HG03439 (cell line): ENCODE results near the gene SPDYE4.
"Not testable (repeated sequence)": the region's sequence is repeated elsewhere in the genome, so short reads cannot be mapped to it uniquely, and the experiment has no call there.

ENCODE experiments used
- ATAC-seq: cut with Tn5 transposase; IDR thresholded peaks from one replicate; pipeline ENCODE4 v1.9.1; 2021; ENCODE audit warnings: mild to moderate bottlenecking, moderate library complexity; ENCODE audit not compliant: unreplicated experiment

The SPDYE4 gene, protein sequence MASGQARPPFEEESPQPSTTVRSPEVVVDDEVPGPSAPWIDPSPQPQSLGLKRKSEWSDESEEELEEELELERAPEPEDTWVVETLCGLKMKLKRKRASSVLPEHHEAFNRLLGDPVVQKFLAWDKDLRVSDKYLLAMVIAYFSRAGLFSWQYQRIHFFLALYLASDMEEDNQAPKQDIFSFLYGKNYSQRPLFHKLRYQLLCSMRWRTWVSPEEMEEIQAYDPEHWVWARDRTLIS

DNA sequence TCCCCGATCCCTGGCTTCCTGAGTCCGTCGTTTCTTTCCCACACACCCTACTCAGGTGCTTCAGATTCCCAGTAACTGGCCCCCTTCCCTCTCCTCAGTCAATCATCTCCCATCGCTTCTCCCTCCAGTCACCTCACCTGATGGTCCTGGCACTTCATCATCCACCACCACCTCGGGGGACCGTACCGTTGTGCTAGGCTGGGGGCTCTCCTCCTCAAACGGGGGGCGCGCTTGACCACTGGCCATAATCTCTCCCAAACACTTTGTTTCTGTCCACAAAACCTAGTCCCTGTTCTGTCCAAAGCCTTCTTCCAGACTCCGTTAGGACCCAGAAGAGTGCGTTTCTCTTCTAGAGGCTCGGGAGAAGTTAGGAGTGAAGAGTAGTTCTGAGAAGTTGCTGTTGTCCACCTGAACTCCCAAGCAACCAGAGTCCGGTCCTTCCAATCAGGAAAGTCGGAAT, at the start of gene SPDYE4:
Gene SPDYE4 (minus strand): TSS at position 410 of the 460 bp plus-strand sequence. CDS start 164 bp downstream, at position 246.
- ATAC-seq, result no peak

DNA sequence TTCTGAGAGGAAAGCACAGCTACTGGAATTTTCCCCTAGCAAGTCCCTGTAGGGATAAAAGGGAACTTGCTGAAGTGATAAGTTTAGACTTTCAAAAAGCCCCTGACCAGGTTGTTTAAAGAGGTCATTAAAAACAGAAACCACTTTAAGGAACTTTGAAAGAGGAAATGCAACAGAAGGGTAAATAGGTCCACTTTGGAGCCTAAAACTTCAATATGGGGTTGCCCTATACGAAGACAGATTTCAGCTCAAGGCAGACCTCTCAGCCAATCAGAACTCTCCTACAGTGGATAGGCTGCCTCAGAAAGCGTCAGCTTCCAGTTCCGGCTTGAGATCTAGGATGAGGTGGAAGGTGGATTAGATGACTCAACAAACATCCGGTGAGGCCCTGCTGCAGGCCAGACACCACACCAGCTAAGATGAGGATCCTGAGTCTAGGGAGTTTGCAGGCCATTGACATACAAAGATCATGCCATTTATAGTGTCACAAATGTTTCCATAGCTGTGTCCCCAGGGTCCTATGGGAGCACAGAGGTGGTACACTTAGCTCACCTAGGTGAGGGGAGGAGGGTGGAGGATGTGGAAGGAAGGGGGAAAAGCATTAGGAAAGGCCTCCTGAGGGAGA, 48.7 kb upstream of the SPDYE4 start:
- peak; percentile 88 for ATAC-seq

DNA sequence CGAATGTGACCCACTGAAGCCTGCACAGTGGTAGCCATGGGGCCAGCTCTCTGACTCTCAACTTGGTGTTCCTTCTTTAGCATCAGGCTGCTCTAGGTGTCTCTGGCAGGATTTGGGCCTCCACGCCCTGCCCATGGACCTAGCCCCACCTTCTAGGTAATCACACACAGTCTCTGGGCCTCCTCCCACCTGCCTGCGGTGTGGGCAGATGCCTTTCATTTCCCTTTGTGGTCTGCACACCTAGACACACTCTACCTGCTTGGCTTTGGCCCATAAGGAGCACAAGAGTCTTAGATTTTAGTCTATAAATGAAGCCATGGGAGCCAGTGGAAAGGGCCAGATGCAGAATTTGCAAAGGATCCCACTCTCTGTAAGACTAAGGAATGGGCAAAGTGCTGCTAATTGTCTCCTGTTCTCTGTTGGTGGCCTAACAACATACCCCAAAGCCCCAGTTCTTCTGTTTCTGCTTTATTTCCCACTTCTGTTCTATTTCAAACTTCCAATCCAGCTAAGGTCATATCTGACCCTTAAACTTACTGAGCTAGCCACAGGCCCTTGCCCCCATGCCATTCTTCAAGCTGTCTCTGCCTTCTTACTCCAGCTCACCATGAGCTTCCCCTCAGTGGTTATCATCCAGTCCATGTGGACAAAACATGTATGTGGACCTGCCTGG, 48.0 kb upstream of the SPDYE4 start:
- ATAC-seq, result no peak

DNA sequence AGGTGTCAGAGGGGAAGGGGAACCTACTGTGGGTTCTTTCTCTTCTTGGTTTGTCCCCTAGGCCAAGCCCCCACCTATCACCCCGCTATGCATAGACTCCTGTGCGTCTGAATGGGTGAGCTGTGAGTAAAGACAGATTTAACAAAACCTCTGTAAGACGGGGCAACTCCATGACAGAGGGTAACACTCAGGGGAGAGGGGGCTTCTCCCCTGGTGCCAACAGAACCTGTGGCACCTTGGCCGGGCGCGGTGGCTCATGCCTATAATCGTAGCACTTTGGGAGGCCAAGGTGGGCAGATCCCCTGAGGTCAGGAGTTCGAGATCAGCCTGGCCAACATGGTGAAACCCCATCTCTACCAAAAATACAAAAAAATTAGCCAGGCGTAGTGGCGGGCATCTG, 47.0 kb upstream of the SPDYE4 start:
- ATAC-seq, result not testable (repeated sequence)

DNA sequence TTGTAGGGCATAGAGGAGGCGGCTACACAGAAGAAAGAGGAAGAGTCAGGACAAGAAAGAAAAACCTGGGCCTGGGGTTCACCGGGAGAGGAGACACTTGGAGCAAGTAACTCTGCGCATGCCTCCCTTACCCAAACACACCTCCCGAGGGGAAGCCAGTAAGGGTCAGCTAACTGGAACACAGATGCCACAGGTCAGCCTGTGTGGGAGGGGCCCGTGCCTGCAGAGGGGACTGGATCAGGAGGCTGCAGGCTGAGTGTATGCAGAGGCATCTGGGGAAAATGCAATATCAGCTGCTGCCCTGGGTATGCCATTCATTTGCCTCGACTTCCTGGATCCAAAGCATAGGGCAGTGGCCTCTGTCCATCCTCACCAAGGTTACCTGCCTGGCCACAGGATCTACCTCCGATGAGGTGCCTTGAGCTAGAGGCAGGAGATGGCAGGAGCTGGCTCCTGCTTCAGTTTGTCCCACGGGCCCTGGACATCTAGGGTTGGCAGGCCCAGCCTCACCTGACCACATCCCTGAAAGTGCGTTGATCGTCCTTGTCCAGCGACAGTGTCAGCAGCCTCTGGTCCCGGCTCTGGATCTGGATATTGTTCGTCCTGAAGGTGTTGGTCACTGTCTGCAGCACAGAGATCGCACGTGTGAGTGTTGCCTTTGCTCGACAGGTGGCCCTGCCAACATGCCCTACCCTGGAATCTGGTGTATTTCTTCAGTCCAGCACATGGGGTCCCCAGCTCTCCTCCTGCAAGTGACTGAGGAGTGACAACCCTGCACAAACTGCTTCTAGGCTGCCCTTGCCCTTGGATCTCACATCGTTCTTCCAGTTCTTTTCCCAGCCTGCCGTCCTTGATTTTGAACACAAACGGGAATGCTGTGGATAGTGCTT, 45.4 kb upstream of the SPDYE4 start:
- ATAC-seq, result no peak

DNA sequence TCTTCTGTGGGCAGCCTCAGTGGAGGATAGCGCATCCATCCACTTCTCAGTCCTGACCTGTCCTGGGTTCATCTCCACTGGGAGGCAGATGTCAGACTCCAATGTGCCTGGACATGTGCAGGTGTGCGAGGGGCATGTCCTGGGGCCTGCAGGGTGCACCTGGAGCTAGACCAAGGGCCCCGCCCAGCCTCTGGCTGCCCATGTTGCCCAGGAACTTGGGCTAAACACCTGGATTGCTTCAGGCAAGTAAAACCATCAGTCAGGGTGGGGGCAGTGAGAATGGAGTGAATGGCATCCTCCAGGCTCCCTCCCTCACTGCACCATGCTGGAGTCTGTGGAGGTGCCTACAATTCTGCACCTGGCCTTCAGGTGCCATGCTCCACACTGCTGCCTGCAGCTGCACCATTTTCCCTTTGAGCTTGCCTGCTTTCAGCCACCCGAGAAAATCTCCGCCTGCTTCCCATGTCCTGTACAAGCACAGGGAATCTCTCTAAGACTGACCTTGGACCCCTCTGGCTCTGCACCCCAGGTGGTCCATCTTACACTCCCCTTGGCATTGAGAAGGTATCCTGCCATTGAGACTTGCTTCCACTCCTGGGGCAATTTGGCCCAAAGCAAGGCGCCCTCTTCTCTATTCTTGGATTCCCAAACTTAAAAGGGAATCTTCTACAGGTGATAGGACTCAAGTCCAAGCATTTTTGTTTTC, 42.9 kb upstream of the SPDYE4 start:
- no peak for ATAC-seq

DNA sequence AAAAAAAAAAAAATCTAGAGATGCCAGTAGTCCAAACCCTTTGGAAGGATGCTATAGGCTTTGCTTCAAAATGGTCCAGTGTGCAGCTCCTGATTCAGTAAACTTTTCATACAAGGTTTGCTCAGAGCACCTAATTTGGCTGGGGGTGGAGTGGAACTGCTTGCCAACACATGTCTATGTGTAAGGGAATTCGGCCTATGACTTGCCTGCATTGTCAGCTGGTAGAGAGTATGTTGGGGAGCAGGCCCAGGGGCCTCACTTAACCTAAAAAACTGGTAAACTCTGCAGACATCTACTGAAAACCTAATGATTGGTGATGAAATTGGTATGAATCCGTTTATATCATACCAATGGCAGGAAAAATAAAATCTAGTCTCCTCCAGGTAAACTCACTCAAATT, 42.3 kb upstream of the SPDYE4 start:
- ATAC-seq, result no peak

DNA sequence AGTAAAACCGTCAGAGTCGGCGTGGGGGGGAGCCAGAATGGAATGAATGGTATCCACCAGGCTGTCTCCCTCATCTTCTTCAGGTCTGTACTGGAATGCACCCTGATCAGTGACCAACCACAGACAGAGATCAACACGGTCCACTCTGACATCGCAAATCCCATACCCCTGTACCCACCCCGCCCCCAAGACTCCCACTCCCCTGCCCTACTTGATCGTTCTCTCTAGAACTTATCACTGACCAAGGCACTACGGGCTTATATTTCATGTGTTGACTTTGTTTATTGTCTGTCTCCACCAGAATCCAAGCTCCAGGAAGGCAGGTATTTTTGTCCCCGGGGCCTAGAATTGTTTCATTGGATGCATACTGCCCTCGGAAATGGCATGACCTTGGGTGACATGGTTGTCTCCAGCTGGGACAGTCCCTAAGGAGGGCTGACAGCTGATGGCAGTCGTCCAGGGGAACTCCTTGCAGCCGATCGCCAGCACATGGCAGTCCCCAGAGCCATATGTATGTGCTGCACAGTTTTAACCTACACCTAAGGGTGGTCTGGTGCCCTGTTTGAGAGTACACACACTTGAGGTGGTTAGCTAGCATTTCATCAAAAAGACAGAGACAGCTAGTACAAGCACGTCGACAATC, 41.3 kb upstream of the SPDYE4 start:
- ATAC-seq, result no peak

DNA sequence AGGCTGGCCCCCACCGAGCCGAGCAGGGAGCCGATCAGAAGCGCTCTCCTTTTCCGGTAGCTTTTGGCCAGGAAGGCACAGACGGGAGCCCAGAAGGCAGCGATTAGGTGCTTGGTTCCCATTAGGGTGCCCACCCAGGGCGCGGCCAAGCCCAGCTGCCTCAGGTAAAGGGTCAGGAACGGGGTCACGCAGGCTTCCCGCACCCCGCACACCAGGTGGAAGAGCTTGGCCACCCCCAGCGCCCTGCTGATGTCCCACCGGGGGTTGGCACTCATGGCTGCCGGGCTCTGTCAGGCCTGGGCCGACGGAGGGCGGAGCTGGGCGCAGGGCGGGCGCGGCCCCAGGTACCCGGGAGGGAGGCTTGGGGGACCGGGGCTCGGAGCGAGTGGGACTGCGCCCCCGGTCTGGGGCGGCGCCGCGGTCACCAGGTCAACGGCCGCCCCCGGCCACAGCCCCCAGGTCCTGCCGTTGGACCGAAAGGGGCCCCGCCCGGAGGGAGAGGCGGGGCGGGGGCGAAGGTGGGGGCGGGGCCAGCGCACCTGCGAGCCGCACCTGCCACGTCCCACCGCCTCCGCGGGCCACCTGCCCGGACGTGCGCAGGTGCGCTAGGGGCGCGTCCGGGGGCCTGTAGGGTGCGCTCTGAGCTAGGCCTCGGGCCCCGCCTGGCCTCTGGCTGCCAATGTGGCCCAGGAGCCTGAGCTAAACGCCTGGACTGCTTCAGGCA, 40.7 kb upstream of the SPDYE4 start, which contains the start of gene MFSD6L:
Gene MFSD6L (minus strand): TSS at position 520 of the 724 bp plus-strand sequence. CDS start 245 bp downstream, at position 275.
- no peak for ATAC-seq

DNA sequence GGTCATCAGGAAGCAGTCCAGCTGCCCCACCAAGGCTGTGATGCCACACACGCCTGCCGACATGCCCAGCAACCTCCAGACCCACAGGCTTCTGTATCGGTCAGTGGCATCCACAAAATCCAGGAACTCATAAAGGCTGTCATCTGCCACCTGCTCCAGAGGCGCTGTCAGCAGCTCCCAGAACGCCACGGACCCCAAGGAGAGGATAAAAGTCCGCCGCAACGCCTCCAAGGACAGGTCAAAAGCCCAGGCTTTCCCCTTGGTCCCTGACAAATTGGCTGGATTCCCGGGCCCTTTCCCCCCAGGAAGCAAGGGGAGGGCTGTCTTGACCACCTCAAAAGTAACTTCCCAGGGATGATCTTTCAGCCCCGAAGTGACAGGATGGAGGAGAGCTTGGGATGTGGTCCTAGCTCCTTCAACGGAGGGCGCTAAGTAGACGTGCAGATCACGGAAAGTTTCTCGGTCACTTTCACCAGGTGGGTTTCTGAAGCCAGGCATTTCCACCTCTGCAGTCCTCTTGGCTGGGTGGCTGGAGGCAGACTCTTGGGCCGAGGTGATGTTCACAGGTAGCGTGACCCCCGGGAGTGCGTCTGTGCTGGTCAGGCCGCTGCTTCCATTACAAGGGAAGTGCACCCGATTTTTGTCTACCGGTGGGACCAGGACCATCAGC, 40.0 kb upstream of the SPDYE4 start:
- no peak for ATAC-seq

DNA sequence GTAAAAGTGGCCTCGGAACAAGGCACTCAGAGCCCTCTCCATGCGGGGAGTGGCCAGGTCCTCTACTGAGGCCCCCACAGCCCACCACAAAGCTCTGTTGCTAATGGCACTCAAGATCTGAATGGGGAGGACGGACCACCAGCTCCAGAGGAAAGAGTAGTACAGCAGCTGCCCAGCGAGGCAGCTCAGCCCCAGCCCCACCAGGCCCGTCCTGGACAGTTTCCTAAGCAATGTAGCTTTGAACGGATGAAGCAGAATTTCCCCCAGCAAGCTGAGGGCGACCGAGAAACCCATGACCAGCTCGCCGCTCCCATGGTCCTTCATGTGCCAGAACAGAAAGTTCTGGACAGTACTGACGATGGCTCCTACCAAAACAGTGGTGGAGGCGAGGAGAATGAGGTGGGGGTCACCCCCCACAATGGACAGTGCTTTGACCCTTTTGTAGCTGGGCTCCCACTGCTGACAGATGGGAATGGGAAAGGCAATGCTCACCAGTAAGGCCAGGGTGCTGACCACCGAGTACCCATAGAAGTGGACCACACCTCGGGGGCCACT, 39.4 kb upstream of the SPDYE4 start:
- no peak for ATAC-seq

DNA sequence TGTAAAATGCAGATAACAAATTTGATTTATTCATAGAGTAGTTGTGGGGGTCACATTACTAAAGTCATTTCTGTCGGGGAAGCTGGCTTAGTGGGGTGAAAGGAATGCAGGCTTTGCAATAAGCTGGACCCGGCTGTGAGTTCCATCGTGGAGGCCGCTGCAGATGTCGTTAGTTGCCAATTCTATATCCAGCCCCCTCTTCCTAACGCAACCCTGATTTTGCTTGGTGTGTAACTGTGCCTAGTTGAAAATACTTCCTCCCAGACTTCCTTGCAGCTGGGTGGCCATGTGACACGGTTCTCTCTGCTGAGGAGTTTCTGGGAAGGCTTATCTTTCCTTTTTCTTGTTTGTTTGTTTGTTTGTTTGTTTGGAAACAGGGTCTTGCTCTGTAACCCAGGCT, 36.3 kb upstream of the SPDYE4 start:
- no peak for ATAC-seq

DNA sequence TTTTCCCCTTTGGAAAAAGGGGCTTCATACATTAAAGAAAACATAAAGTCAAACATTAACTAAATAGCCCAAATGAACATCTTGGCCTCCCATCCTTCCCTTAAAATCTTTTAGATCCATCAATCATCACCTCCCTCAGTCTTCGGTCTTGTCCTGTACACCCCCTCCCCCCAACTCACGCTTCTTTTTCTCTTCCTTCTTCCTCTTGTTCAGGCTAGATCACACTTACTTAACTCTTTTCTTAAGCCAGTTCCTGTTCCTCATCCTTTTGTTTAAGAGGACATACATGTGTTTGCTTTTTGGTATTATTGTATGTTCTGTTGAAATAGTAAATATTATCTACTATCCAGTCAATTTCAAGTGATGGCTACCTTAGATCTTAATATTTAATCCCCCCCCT, 35.3 kb upstream of the SPDYE4 start:
- no peak for ATAC-seq

DNA sequence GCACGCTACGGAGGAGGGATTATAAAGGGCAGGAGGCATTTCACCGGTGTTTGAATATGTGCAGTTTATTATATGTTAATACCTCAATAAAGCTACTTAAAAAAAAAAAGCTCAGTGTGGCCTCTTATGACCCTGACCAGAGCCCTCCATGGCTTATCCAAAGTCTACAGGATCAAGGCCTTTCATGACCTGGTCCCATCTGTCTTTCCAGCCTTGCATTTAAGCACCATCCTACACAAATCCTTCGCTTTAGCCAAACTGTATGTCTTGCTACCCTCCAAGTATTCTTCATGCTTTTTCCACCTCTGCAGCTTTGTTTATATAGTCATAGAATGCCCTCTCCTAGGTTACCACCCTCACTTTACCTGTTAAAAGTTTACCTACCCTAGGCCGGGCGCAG, 34.3 kb upstream of the SPDYE4 start:
- no peak for ATAC-seq

DNA sequence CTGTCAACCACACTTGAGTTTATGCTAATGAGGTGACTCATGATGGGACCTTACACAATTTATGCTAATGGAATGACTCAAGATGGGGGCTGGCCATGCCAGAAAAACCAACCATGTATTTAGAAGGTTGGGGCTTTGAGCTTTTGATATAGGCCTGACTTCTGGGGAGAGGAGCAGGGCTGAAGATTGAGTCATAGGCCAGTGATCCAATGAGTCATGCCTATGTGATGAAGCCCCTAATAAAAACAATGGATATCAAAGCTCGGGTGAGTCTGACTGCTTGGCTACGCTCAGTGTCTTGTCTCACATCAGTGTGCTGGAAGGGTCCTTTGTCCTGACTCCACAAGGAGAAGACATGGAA, 33.5 kb upstream of the SPDYE4 start:
- no peak for ATAC-seq

DNA sequence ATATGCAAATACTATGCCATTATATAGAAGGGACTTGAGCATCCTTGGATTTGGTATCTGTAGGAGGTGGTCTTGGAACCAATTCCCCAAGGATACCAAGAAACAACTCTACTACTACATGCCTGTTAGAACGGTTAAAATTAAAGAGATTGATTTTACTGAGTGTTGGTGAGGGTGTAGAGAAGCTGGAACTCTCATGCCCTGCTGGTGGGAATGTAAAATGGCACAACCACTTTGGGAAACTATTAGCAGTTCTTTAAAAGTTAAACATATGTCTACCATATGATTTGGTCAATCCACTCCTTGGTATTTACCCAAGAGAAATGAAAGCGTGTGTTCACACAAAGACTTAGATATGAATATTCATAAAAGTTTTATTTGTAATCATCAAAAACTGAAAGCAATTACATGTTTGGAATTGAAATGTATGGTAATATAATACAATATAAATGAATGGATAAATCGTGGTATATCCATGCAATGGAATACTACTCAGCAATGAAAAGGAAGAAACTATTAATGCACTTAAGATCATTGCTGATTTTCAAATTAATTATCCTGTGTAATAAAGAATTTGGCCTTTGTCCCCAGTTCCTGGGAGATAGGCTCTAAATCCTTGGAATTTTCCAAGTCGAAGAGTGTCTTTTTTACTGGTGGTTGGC, 33.0 kb upstream of the SPDYE4 start:
- ATAC-seq, result no peak

DNA sequence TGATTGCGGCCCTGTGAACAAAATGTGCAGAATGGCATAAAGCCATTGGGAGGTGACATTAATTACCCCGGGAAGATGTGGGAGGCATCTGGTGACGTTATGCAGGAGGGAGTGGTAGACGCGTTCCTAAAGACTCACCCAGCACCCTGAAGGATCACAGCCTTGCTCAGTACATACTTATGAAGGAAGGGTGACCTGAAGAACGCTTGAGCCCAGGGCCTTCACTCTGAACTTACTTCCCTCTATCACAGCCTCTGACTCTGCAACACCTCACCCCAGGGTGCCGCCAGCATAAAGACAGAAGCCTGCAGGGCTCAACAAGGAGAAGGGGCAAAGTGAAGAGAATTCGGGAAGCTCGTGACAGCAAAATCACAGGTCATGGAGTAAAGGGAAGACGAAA, 31.4 kb upstream of the SPDYE4 start:
- ATAC-seq, result no peak

DNA sequence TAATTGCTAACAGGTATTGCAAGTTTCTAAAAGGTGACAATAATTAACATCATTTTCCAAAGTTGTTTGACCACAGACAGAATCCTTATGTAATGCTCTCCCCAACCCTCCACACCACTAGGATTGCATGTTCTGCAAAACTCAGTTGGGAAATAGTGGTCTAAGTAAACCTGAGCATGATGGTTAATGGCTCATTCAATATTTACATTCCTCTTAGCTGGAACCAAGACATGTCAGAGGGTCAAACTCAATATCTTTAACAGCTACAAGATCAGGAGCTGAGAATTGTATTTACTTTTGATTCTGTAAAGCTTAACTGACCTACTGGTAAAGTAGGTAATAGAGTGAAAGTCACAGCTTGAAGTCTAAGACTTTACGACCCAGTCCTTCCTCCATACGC, 30.7 kb upstream of the SPDYE4 start:
- no peak for ATAC-seq
